A549 (cell line): ENCODE results near the gene ANK2.

ENCODE experiments used
- CTCF ChIP-seq: fragments of >200 bp; sonication (Bioruptor Twin); formaldehyde crosslinking; IDR thresholded peaks from 3 replicates; pipeline ENCODE4 v1.5.1; 2016
- EP300 ChIP-seq, 2 experiments: fragments of >200 bp; sonication (Bioruptor Twin); formaldehyde crosslinking; IDR thresholded peaks; 2 replicates in 1 of 2; 3 replicates in 1 of 2; pipeline ENCODE4 v1.6.1; 2016 to 2017

GRCh38 chr4:113069212-113069892, 19.9 kb downstream of the ANK2 start:
- TF ChIP-seq EP300 (IDR thresholded peaks at IDR 0.05), result no peak
- TF ChIP-seq CTCF, result no peak
